Activated T-helper 1 cell treated with anti-CD3 and anti-CD28 coated beads, Interleukin-12 subunit alpha, Interleukin-12 subunit beta, Interleukin-2, Interleukin-4 antibody, amounts not matched to agents 30 ng/mL and 10 ng/mL and 1 ng/mL, durations not matched to agents 14 hours and 24 hours and 36 hours (primary cell): ENCODE measurements around the gene PDZD7. TPM values are rescaled to one million over a fixed set of nuclear protein-coding genes. Genes with fewer than 3 reads are reported as not detected.

Source experiments
- DNase-seq: peaks from one replicate; pipeline ENCODE4 v3.0.0; 2021; ENCODE audit warnings: low spot score
- H3K27ac Mint-ChIP-seq: one replicate; pipeline ENCODE4 v1.8.0; 2021; ENCODE audit warnings: mild to moderate bottlenecking, mixed read lengths
- H3K27me3 Mint-ChIP-seq: one replicate; pipeline ENCODE4 v1.8.0; 2022; ENCODE audit warnings: mild to moderate bottlenecking, moderate library complexity, mixed read lengths; ENCODE audit not compliant: insufficient read depth
- H3K36me3 Mint-ChIP-seq: one replicate; pipeline ENCODE4 v1.8.0; 2021; ENCODE audit warnings: low read depth, mixed read lengths
- H3K4me1 Mint-ChIP-seq: one replicate; pipeline ENCODE4 v1.8.0; 2021; ENCODE audit warnings: low read depth, mixed read lengths
- H3K4me3 Mint-ChIP-seq: one replicate; pipeline ENCODE4 v1.8.0; 2021; ENCODE audit warnings: mild to moderate bottlenecking, moderate library complexity, mixed read lengths
- H3K9me3 Mint-ChIP-seq: one replicate; pipeline ENCODE4 v1.8.0; 2021; ENCODE audit warnings: mixed read lengths
- intact Hi-C: fragments of 100-400 bp; cut with micrococcal nuclease; formaldehyde crosslinking; loops from one replicate; pipeline ENCODE4 v1.15.1; 2024
- total RNA-seq: library from RNA; stranded (reverse); gene quantifications from 2 replicates; pipeline ENCODE4 v1.2.3, GENCODE V29; 2022

PDZD7 gene
- total RNA-seq, 1 donor from 2014 or later: 0.54 TPM

GRCh38 chr10:101019440-101019703 is 11.6 kb downstream of the PDZD7 start:
- intact Hi-C loops: loop anchor here (1.0 to 5.0 kb wide), 4 partner anchors 12 to 123 kb away; partner anchors contain the start of genes PDZD7 and SFXN3
- H3K9me3 Mint-ChIP-seq: no peaks in the 10 kb centered on the region
- no peaks in the 10 kb centered on the region for H3K36me3 Mint-ChIP-seq
- no peak overlapping the region for H3K4me3 Mint-ChIP-seq
- DNase-seq: no peak
- H3K27ac Mint-ChIP-seq: no peak overlapping the region
- peaks cover 12% of the 10 kb centered on the region for H3K4me1 Mint-ChIP-seq
- peaks cover 31% of the 10 kb centered on the region for H3K27me3 Mint-ChIP-seq

GRCh38 chr10:101018600-101019439 is 12.1 kb downstream of the PDZD7 start:
- Mint-ChIP-seq H3K27me3 (peaks cover 34% of the 10 kb centered on the region), H3K36me3 (no peaks in the 10 kb centered on the region), H3K27ac (no peak overlapping the region), H3K4me1 (peaks cover 17% of the 10 kb centered on the region), H3K4me3 (no peak overlapping the region), H3K9me3 (no peaks in the 10 kb centered on the region)
- intact Hi-C loops: loop anchor here (1.0 to 5.0 kb wide), 4 partner anchors 12 to 123 kb away; partner anchors contain the start of genes PDZD7 and SFXN3
- DNase-seq: peak; percentile 71

- H3K4me1 Mint-ChIP-seq: peaks cover 20% of the 10 kb centered on the region
- peaks cover 39% of the 10 kb centered on the region for H3K27me3 Mint-ChIP-seq
- intact Hi-C loops: loop anchor here (5.0 kb wide), 1 partner anchor 34 kb away; no protein-coding TSS in a partner anchor
- H3K36me3 Mint-ChIP-seq: no peaks in the 10 kb centered on the region
- H3K9me3 Mint-ChIP-seq: no peaks in the 10 kb centered on the region
- no peak for DNase-seq
- H3K27ac Mint-ChIP-seq: no peak overlapping the region
- no peak overlapping the region for H3K4me3 Mint-ChIP-seq
Observed at GRCh38 chr10:101018118-101018599, 12.8 kb downstream of the PDZD7 start.

- no peak for DNase-seq
- H3K4me1 Mint-ChIP-seq: peaks cover 27% of the 10 kb centered on the region
- no peaks in the 10 kb centered on the region for H3K36me3 Mint-ChIP-seq
- no peak overlapping the region for H3K27ac Mint-ChIP-seq
- no peaks in the 10 kb centered on the region for H3K9me3 Mint-ChIP-seq
- intact Hi-C loops: loop anchor here (5.0 kb wide), 1 partner anchor 35 kb away; no protein-coding TSS in a partner anchor
- peaks cover 40% of the 10 kb centered on the region for H3K27me3 Mint-ChIP-seq
- no peak overlapping the region for H3K4me3 Mint-ChIP-seq
Observed at GRCh38 chr10:101016814-101017213, 14.1 kb downstream of the PDZD7 start.

GRCh38 chr10:101015582-101015973 is 15.4 kb downstream of the PDZD7 start:
- intact Hi-C loops: loop anchor here (5.0 kb wide), 1 partner anchor 37 kb away; no protein-coding TSS in a partner anchor
- Mint-ChIP-seq H3K4me3 (no peak overlapping the region), H3K9me3 (no peaks in the 10 kb centered on the region), H3K36me3 (no peaks in the 10 kb centered on the region), H3K27ac (peak overlapping the region; percentile 15), H3K4me1 (peaks cover 27% of the 10 kb centered on the region), H3K27me3 (peaks cover 37% of the 10 kb centered on the region)
- DNase-seq: no peak

- no peaks in the 10 kb centered on the region for H3K36me3 Mint-ChIP-seq
- peaks cover 37% of the 10 kb centered on the region for H3K27me3 Mint-ChIP-seq
- intact Hi-C loops: loop anchor here (5.0 kb wide), 2 partner anchors 37 to 453 kb away; no protein-coding TSS in a partner anchor
- H3K9me3 Mint-ChIP-seq: no peaks in the 10 kb centered on the region
- peaks cover 27% of the 10 kb centered on the region for H3K4me1 Mint-ChIP-seq
- no peak for DNase-seq
- H3K27ac Mint-ChIP-seq: peak overlapping the region; percentile 15
- H3K4me3 Mint-ChIP-seq: no peak overlapping the region
Observed at GRCh38 chr10:101014966-101015581, 15.9 kb downstream of the PDZD7 start.

GRCh38 chr10:101014230-101014884 is 16.6 kb downstream of the PDZD7 start:
- no peaks in the 10 kb centered on the region for H3K9me3 Mint-ChIP-seq
- H3K36me3 Mint-ChIP-seq: no peaks in the 10 kb centered on the region
- no peak overlapping the region for H3K4me3 Mint-ChIP-seq
- H3K4me1 Mint-ChIP-seq: peaks cover 27% of the 10 kb centered on the region
- peak overlapping the region; percentile 33 for H3K27ac Mint-ChIP-seq
- peak; percentile 60 for DNase-seq
- intact Hi-C loops: loop anchor here (5.0 kb wide), 1 partner anchor 452 kb away; no protein-coding TSS in a partner anchor
- H3K27me3 Mint-ChIP-seq: peaks cover 34% of the 10 kb centered on the region

GRCh38 chr10:101013365-101013825 is 17.5 kb downstream of the PDZD7 start:
- intact Hi-C loops: loop anchor here (1.0 to 5.0 kb wide), 5 partner anchors 15 to 451 kb away; partner anchors contain the start of genes PDZD7, SEMA4G, SFXN3 and SLF2
- H3K27ac Mint-ChIP-seq: peak overlapping the region; percentile 64
- DNase-seq: no peak
- no peaks in the 10 kb centered on the region for H3K9me3 Mint-ChIP-seq
- H3K4me3 Mint-ChIP-seq: no peak overlapping the region
- H3K36me3 Mint-ChIP-seq: no peaks in the 10 kb centered on the region
- peaks cover 27% of the 10 kb centered on the region for H3K4me1 Mint-ChIP-seq
- peaks cover 28% of the 10 kb centered on the region for H3K27me3 Mint-ChIP-seq

GRCh38 chr10:101012525-101013364 is 18.2 kb downstream of the PDZD7 start:
- Mint-ChIP-seq H3K4me3 (no peak overlapping the region), H3K27ac (peak overlapping the region; percentile 64), H3K9me3 (no peaks in the 10 kb centered on the region), H3K27me3 (peaks cover 26% of the 10 kb centered on the region), H3K4me1 (peaks cover 27% of the 10 kb centered on the region), H3K36me3 (no peaks in the 10 kb centered on the region)
- intact Hi-C loops: loop anchor here (1.0 to 5.0 kb wide), 5 partner anchors 14 to 450 kb away; partner anchors contain the start of genes PDZD7, SEMA4G, SFXN3 and SLF2
- peak; percentile 58 for DNase-seq

GRCh38 chr10:101011517-101012423 is 19.2 kb downstream of the PDZD7 start:
- H3K36me3 Mint-ChIP-seq: no peaks in the 10 kb centered on the region
- no peaks in the 10 kb centered on the region for H3K9me3 Mint-ChIP-seq
- H3K27ac Mint-ChIP-seq: no peak overlapping the region
- intact Hi-C loops: loop anchor here (2.0 to 5.0 kb wide), 2 partner anchors 99 to 449 kb away; partner anchors contain the start of gene SLF2
- no peak for DNase-seq
- H3K4me1 Mint-ChIP-seq: peaks cover 27% of the 10 kb centered on the region
- H3K4me3 Mint-ChIP-seq: no peak overlapping the region
- peaks cover 18% of the 10 kb centered on the region for H3K27me3 Mint-ChIP-seq

GRCh38 chr10:101010329-101010728 is 20.6 kb downstream of the PDZD7 start:
- Mint-ChIP-seq H3K4me1 (peaks cover 24% of the 10 kb centered on the region), H3K4me3 (no peak overlapping the region), H3K9me3 (no peaks in the 10 kb centered on the region), H3K36me3 (peaks cover 2% of the 10 kb centered on the region), H3K27ac (no peak overlapping the region), H3K27me3 (peaks cover 11% of the 10 kb centered on the region)
- DNase-seq: no peak
- intact Hi-C loops: loop anchor here (5.0 kb wide), 1 partner anchor 448 kb away; no protein-coding TSS in a partner anchor
